ENCODE results near the gene ZNF532.

Gene ZNF532

DNA sequence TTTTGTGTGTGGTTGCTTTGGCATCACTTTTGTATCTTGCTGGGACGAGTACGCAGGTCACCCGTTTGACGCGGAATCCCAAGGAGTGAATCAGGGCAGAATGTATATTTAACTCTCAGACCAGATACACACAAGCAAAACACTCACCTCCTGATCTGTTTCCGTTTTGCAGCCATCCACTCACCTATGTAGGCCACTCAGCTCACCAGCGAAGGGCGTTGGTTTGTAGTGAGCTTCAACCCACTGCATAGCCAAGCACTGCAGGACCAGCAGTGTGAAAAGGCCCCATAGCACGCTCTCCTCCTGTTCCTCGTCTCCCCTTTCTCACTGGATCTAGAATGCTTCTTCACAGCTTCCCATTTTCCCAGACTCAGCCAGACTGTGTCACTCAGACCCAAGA lies 58.3 kb downstream of the ZNF532 start:
- Histone ChIP-seq H3K4me2 (ENCODE audit: low read length) (no peak overlapping the region), H3K36me3 (replicated peaks; ENCODE audit: low read depth, low read length) (peaks cover 62% of the 10 kb centered on the region), H3K79me2 (ENCODE audit: low read length) (peaks cover 72% of the 10 kb centered on the region), H3K4me1 (ENCODE audit: low read length) (peaks cover 5% of the 10 kb centered on the region), H3K9ac (ENCODE audit: low read length) (no peak overlapping the region), H3K9me3 (ENCODE audit: insufficient read depth, low read length) (peaks cover 6% of the 10 kb centered on the region; the same call in 1 of the 2 replicates), H3K4me3 (ENCODE audit: low read length) (no peak overlapping the region), H4K20me1 (ENCODE audit: insufficient read depth, low read length) (no peaks in the 10 kb centered on the region), H3K27ac (ENCODE audit: low read length) (no peak overlapping the region), H3K27me3 (ENCODE audit: low read depth, low read length) (no peaks in the 10 kb centered on the region), H2AFZ (ENCODE audit: low read depth, low read length) (no peak overlapping the region)
- TF ChIP-seq, protein P1, sequence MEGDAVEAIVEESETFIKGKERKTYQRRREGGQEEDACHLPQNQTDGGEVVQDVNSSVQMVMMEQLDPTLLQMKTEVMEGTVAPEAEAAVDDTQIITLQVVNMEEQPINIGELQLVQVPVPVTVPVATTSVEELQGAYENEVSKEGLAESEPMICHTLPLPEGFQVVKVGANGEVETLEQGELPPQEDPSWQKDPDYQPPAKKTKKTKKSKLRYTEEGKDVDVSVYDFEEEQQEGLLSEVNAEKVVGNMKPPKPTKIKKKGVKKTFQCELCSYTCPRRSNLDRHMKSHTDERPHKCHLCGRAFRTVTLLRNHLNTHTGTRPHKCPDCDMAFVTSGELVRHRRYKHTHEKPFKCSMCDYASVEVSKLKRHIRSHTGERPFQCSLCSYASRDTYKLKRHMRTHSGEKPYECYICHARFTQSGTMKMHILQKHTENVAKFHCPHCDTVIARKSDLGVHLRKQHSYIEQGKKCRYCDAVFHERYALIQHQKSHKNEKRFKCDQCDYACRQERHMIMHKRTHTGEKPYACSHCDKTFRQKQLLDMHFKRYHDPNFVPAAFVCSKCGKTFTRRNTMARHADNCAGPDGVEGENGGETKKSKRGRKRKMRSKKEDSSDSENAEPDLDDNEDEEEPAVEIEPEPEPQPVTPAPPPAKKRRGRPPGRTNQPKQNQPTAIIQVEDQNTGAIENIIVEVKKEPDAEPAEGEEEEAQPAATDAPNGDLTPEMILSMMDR (IDR thresholded peaks at IDR 0.05; ENCODE audit: low read depth, low read length), result no peak
- TF ChIP-seq EZH2phosphoT487 (IDR thresholded peaks at IDR 0.05; ENCODE audit: low read depth), result no peak

DNA sequence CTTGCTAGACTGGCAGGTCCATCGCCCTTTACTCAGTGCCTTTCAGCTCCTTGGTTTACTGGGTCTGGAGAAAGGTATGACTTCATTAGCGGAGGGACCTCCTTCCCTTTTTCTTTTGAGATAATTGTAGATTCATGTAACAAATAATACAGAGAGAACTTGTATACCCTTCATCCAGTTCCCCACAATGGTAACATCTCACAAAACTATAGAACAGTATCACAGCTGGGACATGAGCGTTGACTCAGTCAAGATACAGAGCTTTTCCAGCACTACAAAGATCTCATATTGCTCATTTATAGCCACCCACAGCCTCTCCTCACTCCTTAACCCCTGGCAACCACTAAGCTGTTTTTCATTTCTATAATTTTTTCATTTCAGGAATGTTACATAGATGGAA lies 59.8 kb downstream of the ZNF532 start:
- H3K4me3 ChIP-seq (ENCODE audit: low read length), result no peak overlapping the region
- no peak overlapping the region for H3K27ac ChIP-seq (ENCODE audit: low read length)
- H3K79me2 ChIP-seq (ENCODE audit: low read length), result peaks cover 87% of the 10 kb centered on the region

DNA sequence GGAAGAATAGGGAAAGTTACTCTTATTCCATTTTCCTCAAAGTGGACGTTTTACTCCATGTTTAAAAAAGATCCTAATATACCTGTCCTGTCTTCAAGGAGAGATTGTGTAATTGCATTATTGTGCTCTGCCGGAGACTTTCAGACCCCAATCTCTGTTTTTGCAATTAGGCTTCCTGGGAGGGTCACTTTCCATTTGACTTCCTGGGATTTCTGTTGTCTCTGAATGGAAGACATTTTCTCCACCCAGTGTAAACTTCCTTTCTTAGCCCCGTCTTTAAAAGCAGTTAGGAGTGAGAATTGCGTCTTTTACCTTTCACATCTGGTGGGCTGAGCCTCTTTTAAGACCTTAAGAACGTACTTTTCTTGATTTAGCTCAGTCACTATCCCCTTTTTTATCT lies 63.0 kb downstream of the ZNF532 start:
- H3K4me1 ChIP-seq (ENCODE audit: low read length), result peaks cover 40% of the 10 kb centered on the region
- no peak for TF ChIP-seq EZH2phosphoT487 (IDR thresholded peaks at IDR 0.05; ENCODE audit: low read depth)
- TF ChIP-seq, protein P1 (IDR thresholded peaks at IDR 0.05; ENCODE audit: low read depth, low read length), result no peak
- peaks cover 95% of the 10 kb centered on the region for H3K79me2 ChIP-seq (ENCODE audit: low read length)
- no peak overlapping the region for H3K9ac ChIP-seq (ENCODE audit: low read length)
- no peak overlapping the region for H3K4me2 ChIP-seq (ENCODE audit: low read length)
- no peak overlapping the region for H2AFZ ChIP-seq (ENCODE audit: low read depth, low read length)
- no peak overlapping the region for H3K4me3 ChIP-seq (ENCODE audit: low read length)
- H3K9me3 ChIP-seq (ENCODE audit: insufficient read depth, low read length), result peaks cover 6% of the 10 kb centered on the region; the same call in 1 of the 2 replicates
- peaks cover 51% of the 10 kb centered on the region for H3K36me3 ChIP-seq (replicated peaks; ENCODE audit: low read depth, low read length)
- no peak overlapping the region for H3K27ac ChIP-seq (ENCODE audit: low read length)
- no peaks in the 10 kb centered on the region for H4K20me1 ChIP-seq (ENCODE audit: insufficient read depth, low read length)
- no peaks in the 10 kb centered on the region for H3K27me3 ChIP-seq (ENCODE audit: low read depth, low read length)

More for the DNA sequence above, 59.8 kb downstream of the ZNF532 start:
- H3K4me2 ChIP-seq (ENCODE audit: low read length), result no peak overlapping the region
- no peak overlapping the region for H2AFZ ChIP-seq (ENCODE audit: low read depth, low read length)
- H3K4me1 ChIP-seq (ENCODE audit: low read length), result peaks cover 19% of the 10 kb centered on the region
- peaks cover 6% of the 10 kb centered on the region; the same call in 1 of the 2 replicates for H3K9me3 ChIP-seq (ENCODE audit: insufficient read depth, low read length)
- H4K20me1 ChIP-seq (ENCODE audit: insufficient read depth, low read length), result no peaks in the 10 kb centered on the region
- no peak overlapping the region for H3K9ac ChIP-seq (ENCODE audit: low read length)
- no peak for TF ChIP-seq EZH2phosphoT487 (IDR thresholded peaks at IDR 0.05; ENCODE audit: low read depth)
- no peaks in the 10 kb centered on the region for H3K27me3 ChIP-seq (ENCODE audit: low read depth, low read length)
- peaks cover 54% of the 10 kb centered on the region for H3K36me3 ChIP-seq (replicated peaks; ENCODE audit: low read depth, low read length)

DNA sequence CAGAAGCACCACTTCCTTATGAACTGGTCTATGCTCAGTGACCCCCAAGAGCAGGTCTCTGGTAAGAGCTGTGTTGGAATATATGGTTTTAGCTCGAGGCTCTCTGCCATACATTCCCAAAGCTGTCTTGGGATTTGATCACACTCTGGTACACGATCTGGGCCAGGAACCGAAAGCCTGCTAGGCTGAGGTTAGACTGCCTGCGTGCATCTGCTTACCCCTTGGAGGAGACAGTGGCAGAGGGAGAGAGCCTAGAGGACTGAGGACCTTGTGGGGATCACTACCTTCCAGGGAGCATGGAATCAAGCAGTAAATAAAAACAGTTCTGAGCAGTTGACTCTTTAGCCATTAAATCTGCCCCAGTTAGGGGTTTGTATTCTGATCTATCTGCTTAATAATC lies 63.7 kb downstream of the ZNF532 start:
- H3K4me1 ChIP-seq (ENCODE audit: low read length), result peaks cover 45% of the 10 kb centered on the region
- peak overlapping the region; percentile 60 for H3K9ac ChIP-seq (ENCODE audit: low read length)
- peak overlapping the region; percentile 66 for H3K4me2 ChIP-seq (ENCODE audit: low read length)
- peaks cover 6% of the 10 kb centered on the region; the same call in 1 of the 2 replicates for H3K9me3 ChIP-seq (ENCODE audit: insufficient read depth, low read length)
- TF ChIP-seq, protein P1 (IDR thresholded peaks at IDR 0.05; ENCODE audit: low read depth, low read length), result no peak
- no peak for TF ChIP-seq EZH2phosphoT487 (IDR thresholded peaks at IDR 0.05; ENCODE audit: low read depth)
- no peak overlapping the region for H2AFZ ChIP-seq (ENCODE audit: low read depth, low read length)
- no peaks in the 10 kb centered on the region for H3K27me3 ChIP-seq (ENCODE audit: low read depth, low read length)
- peak overlapping the region; percentile 83 for H3K27ac ChIP-seq (ENCODE audit: low read length)
- peak overlapping the region; percentile 13; the same call in 1 of the 2 replicates for H3K4me3 ChIP-seq (ENCODE audit: low read length)
- H3K79me2 ChIP-seq (ENCODE audit: low read length), result peaks cover 94% of the 10 kb centered on the region
- peaks cover 44% of the 10 kb centered on the region for H3K36me3 ChIP-seq (replicated peaks; ENCODE audit: low read depth, low read length)
- no peaks in the 10 kb centered on the region for H4K20me1 ChIP-seq (ENCODE audit: insufficient read depth, low read length)

Measured in OCI-LY3 (cell line).